PFSK-1 (cell line): ENCODE results near the gene APOL6.

Experiments
- FOXP2 ChIP-seq: optimal IDR thresholded peaks from 2 replicates; pipeline ENCODE3; 2011; ENCODE audit warnings: borderline replicate concordance, control low read depth, inconsistent platforms; ENCODE audit not compliant: insufficient read depth; ENCODE audit errors: extremely low read length, extremely low read depth
- POLR2AphosphoS5 ChIP-seq: IDR thresholded peaks from 2 replicates; pipeline ENCODE4 v1.6.1; 2012; ENCODE audit warnings: low read depth, mild to moderate bottlenecking, control low read depth, low read length, moderate library complexity
- SIN3A ChIP-seq: IDR thresholded peaks from 2 replicates; pipeline ENCODE4 v1.6.1; 2012; ENCODE audit warnings: mild to moderate bottlenecking, low read length, moderate library complexity, borderline replicate concordance; ENCODE audit not compliant: insufficient read depth

DNA sequence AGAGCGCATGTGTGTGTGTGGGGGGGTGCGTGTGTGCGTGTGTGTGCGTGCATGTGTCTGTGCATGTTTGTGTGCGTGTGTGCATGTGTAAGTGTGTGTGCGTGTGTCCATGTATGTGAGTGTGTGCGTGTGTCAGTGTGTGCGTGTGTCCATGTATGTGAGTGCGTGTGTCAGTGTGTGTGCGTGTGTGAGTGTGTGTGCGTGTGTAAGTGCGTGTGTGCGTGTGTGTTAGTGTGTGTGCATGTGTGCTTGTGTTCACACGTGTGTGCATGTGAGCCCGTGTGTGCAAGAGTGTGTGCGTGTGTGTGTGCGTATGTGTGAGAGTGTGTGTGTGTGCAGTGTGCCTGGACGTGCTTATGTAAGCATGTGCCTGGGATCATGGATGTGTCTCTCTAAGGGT is 14.7 kb upstream of the APOL6 start:
- TF ChIP-seq FOXP2 (no peak), POLR2AphosphoS5 (no peak), SIN3A (no peak)
